GM21619 (cell line): ENCODE data around the gene SCML2.
"Not testable (repeated sequence)": the region's sequence is repeated elsewhere in the genome, so short reads cannot be mapped to it uniquely, and the experiment has no call there.

ENCODE experiments used
- ATAC-seq: cut with Tn5 transposase; IDR thresholded peaks from one replicate; pipeline ENCODE4 v1.9.1; 2021; ENCODE audit not compliant: unreplicated experiment

SCML2 gene

GRCh38 chrX:18271725-18272124 is 82.8 kb downstream of the SCML2 start:
- ATAC-seq = no peak

- ATAC-seq = no peak
These were observed 83.2 kb downstream of the SCML2 start for GRCh38 chrX:18271309-18271708.

- ATAC-seq = no peak
These were observed 99.4 kb downstream of the SCML2 start for GRCh38 chrX:18255059-18255458.

DNA sequence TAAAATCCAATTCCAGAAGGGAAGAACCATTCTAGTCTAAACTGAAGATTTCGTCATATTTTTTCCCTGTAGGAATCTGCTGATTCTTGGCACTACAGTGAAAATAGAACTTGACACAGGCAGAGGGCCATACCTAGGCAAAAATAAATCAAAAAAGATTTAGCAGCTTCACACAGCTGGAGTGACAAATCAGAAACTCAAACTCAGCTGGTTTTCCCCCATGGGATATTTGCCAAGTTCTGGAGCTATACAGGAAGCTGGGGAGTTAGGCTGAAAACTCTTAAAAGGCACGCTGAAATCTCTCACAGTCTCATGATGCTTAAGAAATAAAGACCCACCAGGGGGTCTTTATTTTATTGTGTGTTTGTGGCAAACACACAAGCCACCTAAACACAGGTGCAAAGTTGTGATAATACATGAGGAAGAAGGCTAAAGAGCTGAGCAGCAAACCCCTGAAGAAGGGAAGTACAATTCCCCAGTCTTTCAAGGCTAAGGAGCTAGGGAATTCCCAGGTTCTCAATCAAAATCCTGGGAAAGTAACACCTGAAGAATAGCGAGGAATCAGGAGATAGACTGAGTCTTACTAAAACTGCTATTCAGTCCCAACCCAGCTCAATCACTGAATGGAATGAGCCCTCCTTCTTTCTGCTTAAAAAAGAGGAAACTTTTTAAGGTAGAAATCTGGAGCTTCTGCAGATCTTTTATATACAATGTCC is 101.7 kb downstream of the SCML2 start:
- no peak for ATAC-seq

GRCh38 chrX:18229646-18230045 is 124.8 kb downstream of the SCML2 start:
- ATAC-seq = not testable (repeated sequence)

DNA sequence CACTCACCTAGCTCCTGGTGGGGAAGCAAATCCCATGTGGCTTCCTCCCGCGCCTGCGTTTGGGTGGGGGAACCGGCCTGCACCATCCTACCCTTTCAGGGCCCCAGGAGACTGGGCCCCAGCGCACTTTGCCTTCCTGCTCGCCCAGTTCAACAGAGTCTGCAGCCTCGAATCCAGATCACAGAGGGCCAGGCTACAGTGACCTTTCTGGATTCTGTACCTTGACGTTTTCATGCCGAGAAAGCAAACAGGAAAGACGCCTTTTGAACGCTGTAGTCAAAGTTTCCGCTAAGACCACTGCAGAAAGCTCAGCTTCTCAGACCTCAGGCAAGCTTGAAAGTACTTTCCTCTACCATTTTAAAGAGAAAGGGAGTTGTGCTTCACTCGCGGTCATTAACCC is 126.4 kb downstream of the SCML2 start:
- ATAC-seq = no peak

DNA sequence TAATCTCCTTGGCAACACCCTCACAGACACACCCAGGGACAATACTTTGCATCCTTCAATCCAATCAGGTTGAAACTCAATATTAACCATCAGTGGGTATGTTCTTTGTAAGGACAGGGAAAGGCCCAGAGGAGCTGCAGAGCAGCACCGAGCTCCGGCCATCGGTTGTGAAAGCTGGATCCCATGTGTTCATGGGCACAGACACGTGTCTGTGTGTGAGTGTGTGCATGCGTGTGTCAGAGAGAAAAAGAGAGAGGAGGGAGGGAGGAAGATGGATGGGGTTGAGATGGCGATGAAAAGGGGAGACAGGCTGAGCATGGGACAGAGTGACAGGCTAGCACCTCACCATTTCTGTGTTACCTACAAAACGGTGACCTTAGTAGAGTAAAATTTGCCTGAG is 127.0 kb downstream of the SCML2 start:
- ATAC-seq = no peak

DNA sequence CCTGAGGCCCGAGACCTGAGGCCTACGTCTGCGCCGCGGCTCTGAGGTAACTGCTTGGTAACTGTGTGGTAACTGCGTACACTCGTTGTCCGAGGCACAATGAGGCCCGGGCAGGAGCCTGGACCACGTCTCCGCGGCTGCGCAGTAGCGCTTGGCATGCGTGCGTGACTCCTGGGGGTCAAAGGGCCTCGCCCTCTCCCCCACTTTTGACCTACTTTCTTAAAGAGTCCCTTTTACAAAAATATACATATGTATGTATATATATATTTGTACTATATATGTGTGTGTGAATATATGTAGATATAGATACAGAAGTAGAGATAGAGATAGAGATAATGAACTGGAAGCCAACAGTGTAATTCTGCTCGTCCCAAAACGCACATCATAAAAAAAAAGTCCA is 133.7 kb downstream of the SCML2 start, which contains the start of gene BEND2:
BEND2 (minus strand) TSS at position 101 of the 400 bp plus-strand sequence. CDS start 136 bp downstream, outside the sequence.
- no peak for ATAC-seq

- no peak for ATAC-seq
These were observed 144.0 kb downstream of the SCML2 start for GRCh38 chrX:18210470-18210869.

DNA sequence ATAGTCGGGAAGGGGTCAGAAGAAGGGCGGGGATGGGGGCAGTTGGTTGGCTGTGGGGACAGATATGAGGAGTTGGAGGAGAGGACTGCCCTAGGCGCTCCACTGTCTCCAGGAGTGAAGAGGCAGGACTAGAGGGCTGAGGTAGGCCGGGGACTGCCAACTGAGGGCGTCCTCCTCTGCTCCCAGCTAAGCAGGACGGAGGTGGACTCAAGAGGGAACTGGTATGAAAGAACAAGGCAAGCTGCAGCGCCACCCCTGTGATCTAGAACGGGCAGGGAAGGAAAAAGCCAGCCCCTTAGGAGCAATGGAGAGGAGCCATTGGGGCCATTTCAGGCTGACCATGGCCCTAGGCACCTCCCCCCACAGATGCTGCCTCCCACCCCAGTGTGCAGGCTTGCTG is 147.8 kb downstream of the SCML2 start:
- no peak for ATAC-seq

DNA sequence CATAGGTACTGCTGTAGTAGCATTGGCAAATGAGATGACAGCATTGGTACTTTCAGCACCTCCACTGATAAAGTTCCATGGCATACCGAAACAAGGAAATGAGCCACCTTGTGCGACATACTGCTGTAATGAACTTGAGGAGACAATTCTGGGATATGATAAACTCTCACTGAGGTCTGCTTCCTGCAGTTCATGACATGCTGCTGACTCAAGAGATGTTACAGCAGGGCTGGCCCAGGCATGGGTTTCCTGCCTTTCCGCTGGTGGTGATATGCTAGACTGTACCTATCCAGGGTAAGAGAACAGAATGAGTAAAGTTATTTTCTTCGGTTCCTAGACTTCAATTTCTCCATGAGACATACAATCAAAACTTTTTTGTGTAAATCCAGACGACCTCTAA is 150.9 kb downstream of the SCML2 start:
- ATAC-seq = no peak

- ATAC-seq = no peak
These were observed 159.8 kb downstream of the SCML2 start for GRCh38 chrX:18194688-18195087.
